GM20000 (cell line): ENCODE data around the gene GIMAP5.
A peak's percentile ranks its signal among the peaks of the same experiment; 100 is the strongest.

ENCODE experiments used
- DNase-seq: peaks from one replicate; pipeline ENCODE4 v3.0.0; 2012; ENCODE audit warnings: low spot score
- TF ChIP-seq, protein P1 (sequence below): IDR thresholded peaks from 2 replicates; pipeline ENCODE4 v1.5.1; 2012; ENCODE audit warnings: mild to moderate bottlenecking, control low read depth; ENCODE audit errors: extremely low read depth, missing control alignments

GIMAP5 gene

DNA sequence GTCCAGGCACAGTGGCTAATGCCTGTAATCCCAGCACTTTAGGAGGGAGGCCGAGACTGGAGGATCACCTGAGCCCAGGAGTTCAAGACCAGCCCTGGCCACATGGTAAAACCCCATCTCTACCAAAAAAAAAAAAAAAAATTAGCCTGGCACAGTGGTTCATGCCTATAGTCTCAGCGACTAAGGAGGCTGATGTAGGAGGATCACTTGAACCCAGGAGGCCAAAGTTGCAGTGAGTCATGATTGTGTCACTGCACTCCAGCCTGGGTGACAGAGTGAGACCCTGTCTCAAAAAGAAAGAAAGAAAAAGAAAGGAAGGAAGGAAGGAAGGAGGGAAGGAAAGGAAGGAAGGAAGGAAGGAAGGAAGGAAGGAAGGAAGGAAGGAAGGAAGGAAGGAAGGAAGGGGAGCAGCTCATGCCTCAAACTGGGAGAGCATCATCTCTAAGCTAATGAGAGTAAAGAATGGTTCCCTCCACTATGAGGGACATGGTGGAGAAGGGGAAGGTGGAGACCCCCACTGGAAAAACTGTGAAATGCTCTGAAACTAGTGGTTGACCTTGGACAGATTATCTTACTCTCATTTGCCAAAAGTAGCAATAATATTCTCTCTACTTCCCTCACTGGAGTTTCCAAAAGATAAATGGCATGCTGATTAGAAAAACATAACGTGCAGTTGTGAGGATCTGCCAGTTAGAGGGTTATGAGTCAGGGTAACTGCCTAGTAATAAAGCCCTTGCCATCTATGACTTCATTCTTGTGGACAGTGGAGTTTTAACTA is 16.8 kb downstream of the GIMAP5 start:
- TF ChIP-seq, protein P1, sequence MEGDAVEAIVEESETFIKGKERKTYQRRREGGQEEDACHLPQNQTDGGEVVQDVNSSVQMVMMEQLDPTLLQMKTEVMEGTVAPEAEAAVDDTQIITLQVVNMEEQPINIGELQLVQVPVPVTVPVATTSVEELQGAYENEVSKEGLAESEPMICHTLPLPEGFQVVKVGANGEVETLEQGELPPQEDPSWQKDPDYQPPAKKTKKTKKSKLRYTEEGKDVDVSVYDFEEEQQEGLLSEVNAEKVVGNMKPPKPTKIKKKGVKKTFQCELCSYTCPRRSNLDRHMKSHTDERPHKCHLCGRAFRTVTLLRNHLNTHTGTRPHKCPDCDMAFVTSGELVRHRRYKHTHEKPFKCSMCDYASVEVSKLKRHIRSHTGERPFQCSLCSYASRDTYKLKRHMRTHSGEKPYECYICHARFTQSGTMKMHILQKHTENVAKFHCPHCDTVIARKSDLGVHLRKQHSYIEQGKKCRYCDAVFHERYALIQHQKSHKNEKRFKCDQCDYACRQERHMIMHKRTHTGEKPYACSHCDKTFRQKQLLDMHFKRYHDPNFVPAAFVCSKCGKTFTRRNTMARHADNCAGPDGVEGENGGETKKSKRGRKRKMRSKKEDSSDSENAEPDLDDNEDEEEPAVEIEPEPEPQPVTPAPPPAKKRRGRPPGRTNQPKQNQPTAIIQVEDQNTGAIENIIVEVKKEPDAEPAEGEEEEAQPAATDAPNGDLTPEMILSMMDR: no peak

DNA sequence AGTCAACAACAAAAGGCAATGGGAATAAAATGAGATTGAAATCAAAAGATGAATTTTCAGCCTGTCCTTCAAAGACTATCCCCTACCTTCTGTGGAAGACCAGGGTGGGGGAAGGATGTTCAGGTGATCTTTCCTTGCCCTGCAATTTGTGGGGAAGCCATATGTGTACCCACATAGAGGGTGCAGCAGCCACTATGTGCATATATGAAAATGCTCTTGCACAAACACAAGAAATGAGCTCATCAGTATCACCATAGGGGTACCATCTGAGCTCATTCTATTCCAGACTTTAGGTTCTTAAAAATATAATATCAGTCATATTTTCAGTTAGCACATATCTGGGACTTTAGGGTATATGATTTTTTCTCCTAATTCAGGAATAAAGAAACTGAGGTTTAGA is 17.7 kb downstream of the GIMAP5 start:
- DNase-seq: no peak
- TF ChIP-seq, protein P1: no peak

More for the DNA sequence above, 16.8 kb downstream of the GIMAP5 start:
- peak; percentile 54 for DNase-seq

DNA sequence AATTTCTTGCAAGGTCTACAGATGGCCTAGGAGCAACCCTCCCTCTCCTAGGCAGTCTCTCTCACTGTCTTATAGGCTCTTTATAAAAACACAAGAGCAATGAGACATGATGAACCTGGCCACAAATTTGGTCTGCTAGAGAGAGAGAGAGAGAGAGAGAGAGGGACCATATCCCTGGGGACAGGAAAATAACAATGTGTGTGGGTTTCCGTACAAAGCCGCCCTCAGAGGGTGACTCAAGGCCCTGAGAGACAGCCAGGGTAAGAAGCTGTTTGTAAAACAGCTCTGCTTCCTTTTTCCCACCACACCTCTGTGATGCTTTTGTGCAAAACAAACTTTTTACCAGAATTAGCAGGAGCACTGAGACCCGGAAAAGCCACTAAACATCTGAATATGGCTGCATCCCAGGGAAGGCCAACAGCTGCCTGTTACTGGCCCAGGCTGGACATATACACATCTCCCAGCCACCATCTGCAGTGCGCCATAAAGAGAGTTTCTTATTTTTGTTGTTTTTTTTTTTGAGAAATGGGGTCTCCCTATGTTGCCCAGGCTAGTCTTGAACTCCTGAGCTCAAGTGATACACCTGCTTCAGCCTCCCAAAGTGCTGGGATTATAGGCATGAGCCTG is 18.4 kb downstream of the GIMAP5 start:
- TF ChIP-seq, protein P1: no peak
- peak; percentile 48 for DNase-seq

DNA sequence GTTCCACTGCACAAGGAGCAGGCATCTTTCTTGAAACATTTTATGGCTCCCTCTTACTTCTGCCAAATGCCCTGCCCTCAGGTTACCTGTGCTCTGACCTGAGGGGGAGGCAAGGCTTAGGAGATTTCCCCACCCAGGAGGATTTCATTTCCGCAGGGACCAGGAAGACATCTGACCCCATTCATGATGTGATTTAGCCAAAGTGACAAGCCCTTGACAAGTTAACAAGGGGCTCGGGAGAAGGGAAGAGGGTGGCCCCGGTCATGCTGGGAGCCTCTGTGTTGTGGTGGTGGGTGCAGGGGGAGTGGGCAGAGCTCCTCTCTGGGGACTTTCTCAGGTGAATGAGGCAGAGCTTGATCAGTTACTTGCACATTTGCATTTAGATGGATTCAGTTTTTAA is 18.9 kb downstream of the GIMAP5 start:
- TF ChIP-seq, protein P1: no peak
- no peak for DNase-seq

DNA sequence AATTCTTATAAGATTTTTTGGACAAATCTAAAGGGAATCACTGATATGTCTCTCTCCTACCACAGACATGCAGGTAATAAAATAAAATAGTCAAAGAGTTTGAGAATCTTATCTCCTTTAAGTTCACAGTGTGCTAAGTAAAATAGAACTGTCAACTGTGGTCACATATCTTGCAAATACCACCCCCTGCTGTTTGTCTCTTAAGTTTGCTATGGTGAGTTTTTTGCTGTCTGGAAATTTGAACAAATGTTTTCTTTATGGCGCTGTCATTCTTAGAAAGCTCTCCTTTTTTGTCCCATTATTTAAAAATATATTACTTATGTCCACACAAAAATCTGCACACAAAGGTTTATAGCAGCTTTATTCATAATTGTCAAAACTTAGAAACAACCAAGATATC is 19.6 kb downstream of the GIMAP5 start:
- TF ChIP-seq, protein P1: no peak
- peak; percentile 52 for DNase-seq

DNA sequence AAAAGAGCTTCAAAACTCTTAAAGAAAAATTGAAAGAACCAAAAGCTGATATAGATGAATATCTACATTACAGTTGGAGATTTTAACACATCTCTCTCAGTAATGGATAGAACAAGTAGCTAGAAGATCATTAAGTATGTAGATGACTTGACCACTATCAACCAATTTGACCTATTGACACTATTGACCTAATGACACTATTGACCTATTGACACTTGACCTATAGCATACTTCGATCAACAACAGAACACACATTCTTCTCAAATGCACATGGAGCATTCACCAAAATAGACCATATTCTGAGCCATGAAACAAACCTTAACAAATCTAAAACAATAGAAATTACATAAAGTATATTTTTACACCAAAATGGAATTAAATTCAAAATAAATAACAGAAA is 22.3 kb downstream of the GIMAP5 start:
- TF ChIP-seq, protein P1: no peak
- DNase-seq: no peak

DNA sequence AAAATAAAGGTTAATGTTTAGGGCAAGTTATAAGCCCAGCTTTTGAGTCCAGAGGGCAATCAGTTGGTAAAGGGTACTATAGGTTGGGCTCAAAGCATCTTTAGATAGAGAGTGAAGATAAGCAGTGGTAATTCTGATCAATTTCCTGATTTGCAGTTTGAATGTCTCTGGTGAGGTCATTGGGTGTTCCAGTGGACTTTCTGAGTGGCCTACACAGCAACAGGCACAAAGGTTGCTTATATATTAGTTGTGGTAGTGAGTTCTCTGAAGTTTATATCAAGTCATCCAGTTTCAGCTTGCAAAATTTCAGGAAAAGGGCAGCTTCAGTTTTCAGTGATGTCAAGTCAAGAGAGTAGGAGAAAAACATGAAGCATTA is 29.1 kb downstream of the GIMAP5 start:
- no peak for DNase-seq
- TF ChIP-seq, protein P1: no peak
